GM21619 (cell line): ENCODE measurements around the gene APEX1.
A peak's percentile ranks its signal among the peaks of the same experiment; 100 is the strongest.
"Not testable (repeated sequence)": the region's sequence is repeated elsewhere in the genome, so short reads cannot be mapped to it uniquely, and the experiment has no call there.

Source experiments
- ATAC-seq: cut with Tn5 transposase; IDR thresholded peaks from one replicate; pipeline ENCODE4 v1.9.1; 2021; ENCODE audit not compliant: unreplicated experiment

APEX1 gene

DNA sequence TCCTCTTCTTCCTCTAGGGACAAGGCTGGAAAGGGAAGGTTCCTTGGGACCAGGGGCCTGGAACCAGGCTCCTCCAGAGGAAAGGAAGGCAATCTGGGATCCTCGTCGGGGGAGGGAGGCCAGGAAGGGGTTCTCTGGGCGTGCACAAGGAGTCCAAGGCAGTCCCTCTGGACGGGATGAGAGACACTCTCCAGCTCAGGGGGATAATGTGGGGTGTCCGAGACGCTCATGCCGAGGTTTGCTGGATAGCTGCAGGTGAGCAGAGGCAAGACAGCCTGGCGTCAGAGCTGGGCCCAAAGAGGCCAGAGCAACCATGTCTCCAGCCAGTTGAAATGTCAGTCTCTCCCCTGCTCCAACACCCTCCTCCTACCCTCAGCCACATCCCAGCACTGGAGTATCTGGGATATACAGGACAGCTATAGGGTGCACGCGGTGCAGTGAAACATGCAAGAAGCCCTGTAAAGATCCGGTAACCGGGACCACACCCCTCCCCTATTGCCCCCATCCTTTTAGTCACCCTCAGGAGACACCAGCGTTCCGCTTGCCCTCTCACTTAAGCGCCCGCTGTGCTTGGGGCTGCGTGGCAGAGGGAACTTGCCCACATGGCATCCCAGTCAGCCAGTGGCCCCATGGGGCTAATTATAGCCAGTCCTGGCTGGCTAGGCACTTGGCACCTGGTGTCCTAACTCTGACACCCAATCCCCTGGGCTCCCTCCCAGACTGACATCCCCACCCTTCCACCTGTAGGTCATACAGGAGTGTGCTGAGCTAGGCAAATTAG, 19.3 kb upstream of the APEX1 start, which contains the start of gene KLHL33:
KLHL33 (minus strand) TSS at position 585 of the 781 bp plus-strand sequence; CDS start at position 230, 355 bp downstream.
- no peak for ATAC-seq

- ATAC-seq, result no peak
Observed at GRCh38 chr14:20436363-20436755, 18.7 kb upstream of the APEX1 start.

GRCh38 chr14:20438664-20439063, 16.4 kb upstream of the APEX1 start:
- ATAC-seq, result no peak

- no peak for ATAC-seq
Observed at GRCh38 chr14:20440465-20440864, 14.6 kb upstream of the APEX1 start.

- ATAC-seq, result peak; percentile 72
Observed at GRCh38 chr14:20440882-20441281, 14.1 kb upstream of the APEX1 start.

- ATAC-seq, result no peak
Observed at GRCh38 chr14:20441461-20441860, 13.6 kb upstream of the APEX1 start.

- ATAC-seq, result not testable (repeated sequence)
Observed at GRCh38 chr14:20443650-20444049, 11.4 kb upstream of the APEX1 start.

- ATAC-seq, result no peak
Observed at GRCh38 chr14:20446889-20447288, 8.1 kb upstream of the APEX1 start.

GRCh38 chr14:20452831-20453230, 2.2 kb upstream of the APEX1 start:
- not testable (repeated sequence) for ATAC-seq

DNA sequence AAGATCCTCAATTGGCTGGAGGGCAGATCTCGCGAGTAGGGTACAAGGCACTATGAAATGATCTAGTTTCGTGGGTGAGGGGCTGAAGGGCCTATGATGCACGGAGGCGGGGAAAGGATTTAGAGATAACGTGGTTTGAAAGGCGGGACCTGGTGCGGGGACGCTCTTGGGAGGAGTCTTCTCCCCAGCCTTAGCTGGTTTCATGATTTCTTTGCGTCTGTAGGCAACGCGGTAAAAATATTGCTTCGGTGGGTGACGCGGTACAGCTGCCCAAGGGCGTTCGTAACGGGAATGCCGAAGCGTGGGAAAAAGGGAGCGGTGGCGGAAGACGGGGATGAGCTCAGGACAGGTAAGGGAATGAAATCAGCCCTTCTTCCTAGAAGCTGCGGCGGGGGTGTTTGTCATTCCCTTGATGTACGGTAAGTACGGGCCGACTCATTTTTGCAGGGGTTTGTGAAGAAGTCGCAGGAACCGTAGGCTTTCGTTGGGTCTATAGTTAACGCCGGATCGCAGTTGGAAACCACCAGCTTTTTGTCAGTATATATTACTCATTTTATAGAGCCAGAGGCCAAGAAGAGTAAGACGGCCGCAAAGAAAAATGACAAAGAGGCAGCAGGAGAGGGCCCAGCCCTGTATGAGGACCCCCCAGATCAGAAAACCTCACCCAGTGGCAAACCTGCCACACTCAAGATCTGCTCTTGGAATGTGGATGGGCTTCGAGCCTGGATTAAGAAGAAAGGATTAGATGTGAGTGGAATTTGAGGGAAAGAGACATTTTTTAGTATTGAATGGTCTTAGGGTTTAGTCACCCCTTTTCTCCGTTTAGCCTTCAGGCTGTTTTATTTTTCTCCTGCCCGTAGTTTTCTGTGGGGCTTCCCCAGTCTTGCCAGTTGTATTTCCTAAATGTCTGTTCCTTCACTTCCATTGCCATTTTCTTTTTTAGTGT, 602 bp downstream of the APEX1 start:
- peak; percentile 40 for ATAC-seq

DNA sequence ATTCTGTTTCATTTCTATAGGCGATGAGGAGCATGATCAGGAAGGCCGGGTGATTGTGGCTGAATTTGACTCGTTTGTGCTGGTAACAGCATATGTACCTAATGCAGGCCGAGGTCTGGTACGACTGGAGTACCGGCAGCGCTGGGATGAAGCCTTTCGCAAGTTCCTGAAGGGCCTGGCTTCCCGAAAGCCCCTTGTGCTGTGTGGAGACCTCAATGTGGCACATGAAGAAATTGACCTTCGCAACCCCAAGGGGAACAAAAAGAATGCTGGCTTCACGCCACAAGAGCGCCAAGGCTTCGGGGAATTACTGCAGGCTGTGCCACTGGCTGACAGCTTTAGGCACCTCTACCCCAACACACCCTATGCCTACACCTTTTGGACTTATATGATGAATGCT, 1.9 kb downstream of the APEX1 start:
- ATAC-seq, result no peak

GRCh38 chr14:20458031-20458789, 3.2 kb downstream of the APEX1 start:
- ATAC-seq, result no peak

GRCh38 chr14:20460458-20461224, 5.6 kb downstream of the APEX1 start:
- ATAC-seq, result peak; percentile 7

DNA sequence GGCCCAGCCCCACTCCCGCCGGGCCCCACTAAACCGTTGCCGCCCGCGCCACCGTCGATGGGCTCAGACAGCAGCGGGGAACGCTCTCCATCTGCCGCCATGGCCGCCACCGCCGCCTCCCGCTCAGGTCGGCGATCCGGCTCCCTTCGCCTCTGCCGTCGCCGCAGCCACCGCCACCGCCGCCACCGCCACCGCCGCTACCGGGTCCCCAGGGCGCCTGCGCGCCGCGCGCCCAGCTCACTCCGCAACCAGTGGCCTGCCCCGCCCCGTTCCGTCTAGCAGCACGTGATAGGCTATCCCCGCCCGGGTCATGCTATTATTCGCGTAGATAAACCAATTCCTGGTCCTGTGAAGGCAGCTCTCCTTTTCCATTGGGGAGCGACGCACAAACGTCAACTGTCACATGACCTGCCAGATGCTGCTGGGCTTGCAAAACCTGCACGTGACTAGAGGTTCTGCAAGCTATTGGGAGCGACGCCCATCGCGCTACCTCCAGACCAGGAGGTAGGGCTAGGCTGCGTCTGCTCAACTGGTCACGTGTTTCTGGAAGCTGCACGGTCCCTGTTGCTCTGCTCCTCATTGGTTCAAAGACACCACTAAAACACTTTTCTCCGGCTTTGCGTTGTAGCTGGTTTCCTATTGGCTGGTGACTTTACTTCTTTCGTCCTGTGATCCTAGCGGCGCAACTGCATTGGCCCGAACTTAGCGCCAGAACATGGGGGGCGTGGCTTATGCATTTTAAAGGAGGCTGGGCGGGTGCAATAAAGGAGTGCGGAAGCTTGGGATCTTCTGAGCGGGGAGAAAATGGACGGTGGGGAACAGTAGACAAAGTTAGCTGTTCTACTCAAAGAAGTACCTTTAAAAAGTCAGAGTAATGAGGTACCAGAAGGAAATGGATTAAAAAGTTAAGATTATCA, 6.5 kb downstream of the APEX1 start, which contains the start of gene PIP4P1:
PIP4P1 (minus strand) TSS at position 210 of the 917 bp plus-strand sequence; CDS start at position 101, 109 bp downstream.
- peak; percentile 91 for ATAC-seq

GRCh38 chr14:20468764-20469241, 13.8 kb downstream of the APEX1 start:
- ATAC-seq, result peak; percentile 6

GRCh38 chr14:20469242-20469889, 14.3 kb downstream of the APEX1 start, which contains the start of gene PNP:
PNP (plus strand) TSS chr14:20469406; CDS start chr14:20469525, 119 bp downstream.
- peak; percentile 94 for ATAC-seq

DNA sequence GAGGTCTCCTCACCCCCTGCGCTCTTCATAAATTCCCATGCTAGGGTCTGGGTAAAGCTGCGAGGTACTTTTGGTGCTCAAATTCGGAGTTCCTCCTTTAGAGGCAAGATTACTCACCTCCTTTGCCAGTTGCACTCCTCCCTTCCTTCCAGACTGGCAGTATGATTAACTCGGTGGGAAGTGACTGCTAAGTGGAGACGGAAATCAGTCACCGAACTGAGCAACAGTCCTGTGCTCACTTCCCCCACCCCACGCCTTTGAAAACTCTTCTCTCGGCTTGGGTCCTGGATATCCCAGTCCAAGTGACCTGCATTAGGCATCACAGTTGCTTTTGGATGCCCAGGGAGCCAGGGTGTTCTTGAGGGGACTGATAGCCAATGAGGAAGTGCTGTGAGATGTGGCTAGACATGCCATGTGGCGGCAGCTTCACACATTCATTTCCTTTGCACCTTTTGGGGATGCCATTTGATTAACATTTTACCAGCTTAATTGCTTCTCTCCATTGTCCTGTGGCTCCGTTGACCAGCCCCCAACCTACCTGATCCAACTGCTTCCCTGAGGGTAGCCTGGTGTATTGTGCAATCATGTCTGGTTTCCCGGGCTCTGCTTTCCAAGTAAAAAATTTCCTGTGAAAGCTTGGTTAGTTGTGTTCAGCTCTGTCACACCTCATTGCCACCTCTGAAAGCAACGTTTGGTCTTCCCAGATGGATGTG, 15.0 kb downstream of the APEX1 start:
- ATAC-seq, result peak; percentile 44

GRCh38 chr14:20470603-20470901, 15.5 kb downstream of the APEX1 start:
- no peak for ATAC-seq
